ENCODE measurements around the gene HYI.
A peak's percentile ranks its signal among the peaks of the same experiment; 100 is the strongest.

DNA sequence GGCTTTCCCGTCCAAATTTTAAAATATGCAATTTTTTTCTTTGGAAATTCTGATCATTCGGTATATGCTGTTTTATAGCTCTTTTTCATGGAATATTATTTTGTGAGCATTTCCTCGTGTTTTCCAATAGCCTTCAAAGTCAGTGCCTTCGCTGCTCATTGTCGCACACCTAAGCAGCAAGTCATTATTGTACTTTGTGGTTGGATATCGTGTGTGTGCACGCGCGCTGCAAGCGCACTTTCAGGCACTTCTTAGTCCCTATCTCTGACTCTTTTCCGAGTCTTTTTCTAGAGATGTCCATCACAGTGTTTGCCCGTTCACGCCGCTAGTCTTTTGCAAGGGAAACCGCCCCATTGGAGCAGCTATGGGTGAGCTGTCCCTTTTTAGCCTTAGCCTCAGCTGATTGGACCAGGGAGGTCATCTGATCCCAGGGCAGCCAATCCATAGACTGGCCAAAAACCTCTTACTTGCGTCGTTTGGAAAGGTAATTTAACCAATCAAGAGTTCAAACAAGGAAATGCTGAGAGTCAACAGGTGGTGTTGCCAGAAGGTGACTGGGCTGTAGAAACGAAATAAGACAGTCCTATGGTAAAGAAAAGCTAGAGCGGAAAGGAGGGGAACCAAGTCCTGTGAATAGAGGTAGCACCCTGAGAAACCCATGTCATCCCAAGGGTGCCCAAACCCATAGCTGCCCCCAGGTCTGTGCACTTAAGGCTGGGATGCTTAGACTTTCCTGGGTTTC lies 710 bp upstream of the HYI start:
- TF ChIP-seq, protein P1, sequence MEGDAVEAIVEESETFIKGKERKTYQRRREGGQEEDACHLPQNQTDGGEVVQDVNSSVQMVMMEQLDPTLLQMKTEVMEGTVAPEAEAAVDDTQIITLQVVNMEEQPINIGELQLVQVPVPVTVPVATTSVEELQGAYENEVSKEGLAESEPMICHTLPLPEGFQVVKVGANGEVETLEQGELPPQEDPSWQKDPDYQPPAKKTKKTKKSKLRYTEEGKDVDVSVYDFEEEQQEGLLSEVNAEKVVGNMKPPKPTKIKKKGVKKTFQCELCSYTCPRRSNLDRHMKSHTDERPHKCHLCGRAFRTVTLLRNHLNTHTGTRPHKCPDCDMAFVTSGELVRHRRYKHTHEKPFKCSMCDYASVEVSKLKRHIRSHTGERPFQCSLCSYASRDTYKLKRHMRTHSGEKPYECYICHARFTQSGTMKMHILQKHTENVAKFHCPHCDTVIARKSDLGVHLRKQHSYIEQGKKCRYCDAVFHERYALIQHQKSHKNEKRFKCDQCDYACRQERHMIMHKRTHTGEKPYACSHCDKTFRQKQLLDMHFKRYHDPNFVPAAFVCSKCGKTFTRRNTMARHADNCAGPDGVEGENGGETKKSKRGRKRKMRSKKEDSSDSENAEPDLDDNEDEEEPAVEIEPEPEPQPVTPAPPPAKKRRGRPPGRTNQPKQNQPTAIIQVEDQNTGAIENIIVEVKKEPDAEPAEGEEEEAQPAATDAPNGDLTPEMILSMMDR (IDR thresholded peaks at IDR 0.05): peak in 1 of 3 experiments; percentile 6
- TF ChIP-seq POLR2A (IDR thresholded peaks at IDR 0.05): no peak
